GM10248 (cell line): ENCODE results near the gene HEPACAM.

Source experiments
- CTCF ChIA-PET: fragments of 300-600 bp; sonication (Branson Sonifier 250); formaldehyde crosslinking; extraction: SDS; loops from one replicate; lab custom pipeline; 2021; ENCODE audit warnings: antibody characterized with exemption; lab: Yijun Ruan, JAX
- POLR2A ChIA-PET: fragments of 350-650 bp; sonication (Branson Sonifier 250); formaldehyde crosslinking; extraction: SDS; loops from one replicate; lab custom pipeline; 2020; ENCODE audit warnings: antibody characterized with exemption; lab: Yijun Ruan, JAX
- DNase-seq: peaks from one replicate; pipeline ENCODE4 v3.0.0; 2012; ENCODE audit errors: extremely low spot score
- TF ChIP-seq, protein P1 (sequence below): IDR thresholded peaks from 2 replicates; pipeline ENCODE4 v1.5.1; 2012; ENCODE audit warnings: mild to moderate bottlenecking, low read depth; ENCODE audit errors: extremely low read depth, missing control alignments, control extremely low read depth

The HEPACAM gene

GRCh38 chr11:124869331-124869730 is 66.5 kb downstream of the HEPACAM start:
- TF ChIP-seq, protein P1, sequence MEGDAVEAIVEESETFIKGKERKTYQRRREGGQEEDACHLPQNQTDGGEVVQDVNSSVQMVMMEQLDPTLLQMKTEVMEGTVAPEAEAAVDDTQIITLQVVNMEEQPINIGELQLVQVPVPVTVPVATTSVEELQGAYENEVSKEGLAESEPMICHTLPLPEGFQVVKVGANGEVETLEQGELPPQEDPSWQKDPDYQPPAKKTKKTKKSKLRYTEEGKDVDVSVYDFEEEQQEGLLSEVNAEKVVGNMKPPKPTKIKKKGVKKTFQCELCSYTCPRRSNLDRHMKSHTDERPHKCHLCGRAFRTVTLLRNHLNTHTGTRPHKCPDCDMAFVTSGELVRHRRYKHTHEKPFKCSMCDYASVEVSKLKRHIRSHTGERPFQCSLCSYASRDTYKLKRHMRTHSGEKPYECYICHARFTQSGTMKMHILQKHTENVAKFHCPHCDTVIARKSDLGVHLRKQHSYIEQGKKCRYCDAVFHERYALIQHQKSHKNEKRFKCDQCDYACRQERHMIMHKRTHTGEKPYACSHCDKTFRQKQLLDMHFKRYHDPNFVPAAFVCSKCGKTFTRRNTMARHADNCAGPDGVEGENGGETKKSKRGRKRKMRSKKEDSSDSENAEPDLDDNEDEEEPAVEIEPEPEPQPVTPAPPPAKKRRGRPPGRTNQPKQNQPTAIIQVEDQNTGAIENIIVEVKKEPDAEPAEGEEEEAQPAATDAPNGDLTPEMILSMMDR = no peak
- POLR2A ChIA-PET = no interaction called here
- CTCF ChIA-PET = interaction anchor here (0.9 kb wide), 1 partner anchor 200 kb away, joined by 3 read pairs; no protein-coding TSS in a partner anchor
- no peak for DNase-seq
